ENCODE results near the gene CDH15.

The CDH15 gene

GRCh38 chr16:89171216-89172170 is at the start of gene CDH15:
TSS of gene CDH15 (plus strand) at chr16:89171748. CDS start at chr16:89171832, 84 bp downstream.
- peak; percentile 72 for DNase-seq

- no peak for DNase-seq
Observed at GRCh38 chr16:89122322-89122851, 49.2 kb upstream of the CDH15 start.

- DNase-seq: no peak
Observed at GRCh38 chr16:89123001-89123830, 48.3 kb upstream of the CDH15 start.

- no peak for DNase-seq
Observed at GRCh38 chr16:89123831-89124100, 47.8 kb upstream of the CDH15 start.

GRCh38 chr16:89129378-89129777 is 42.2 kb upstream of the CDH15 start:
- no peak for DNase-seq

GRCh38 chr16:89130448-89130847 is 41.1 kb upstream of the CDH15 start:
- no peak for DNase-seq

GRCh38 chr16:89131783-89132182 is 39.8 kb upstream of the CDH15 start:
- no peak for DNase-seq

- no peak for DNase-seq
Observed at GRCh38 chr16:89132194-89133005, 39.1 kb upstream of the CDH15 start.

- DNase-seq: no peak
Observed at GRCh38 chr16:89133457-89134127, 38.0 kb upstream of the CDH15 start.

GRCh38 chr16:89134269-89134668 is 37.3 kb upstream of the CDH15 start:
- DNase-seq: no peak

GRCh38 chr16:89135166-89135565 is 36.4 kb upstream of the CDH15 start:
- no peak for DNase-seq

- peak; percentile 75 for DNase-seq
Observed at GRCh38 chr16:89135971-89136765, 35.4 kb upstream of the CDH15 start.

- no peak for DNase-seq
Observed at GRCh38 chr16:89136931-89137330, 34.6 kb upstream of the CDH15 start.

- DNase-seq: no peak
Observed at GRCh38 chr16:89137666-89138512, 33.7 kb upstream of the CDH15 start.

- DNase-seq: no peak
Observed at GRCh38 chr16:89138513-89138795, 33.1 kb upstream of the CDH15 start.

GRCh38 chr16:89138843-89139520 is 32.6 kb upstream of the CDH15 start:
- DNase-seq: no peak

- DNase-seq: no peak
Observed at GRCh38 chr16:89139907-89140361, 31.6 kb upstream of the CDH15 start.

GRCh38 chr16:89140401-89140800 is 31.1 kb upstream of the CDH15 start:
- no peak for DNase-seq

- no peak for DNase-seq
Observed at GRCh38 chr16:89140981-89141883, 30.3 kb upstream of the CDH15 start.

All from NCI-H1694 treated with DMSO at 0.1 percent for 48 hours (cell line).